GM21515 (cell line): ENCODE measurements around the gene SRRD.
"Not testable (repeated sequence)": the region's sequence is repeated elsewhere in the genome, so short reads cannot be mapped to it uniquely, and the experiment has no call there.

Experiments
- ATAC-seq: cut with Tn5 transposase; IDR thresholded peaks from one replicate; pipeline ENCODE4 v1.9.1; 2021; ENCODE audit not compliant: unreplicated experiment

The SRRD gene

DNA sequence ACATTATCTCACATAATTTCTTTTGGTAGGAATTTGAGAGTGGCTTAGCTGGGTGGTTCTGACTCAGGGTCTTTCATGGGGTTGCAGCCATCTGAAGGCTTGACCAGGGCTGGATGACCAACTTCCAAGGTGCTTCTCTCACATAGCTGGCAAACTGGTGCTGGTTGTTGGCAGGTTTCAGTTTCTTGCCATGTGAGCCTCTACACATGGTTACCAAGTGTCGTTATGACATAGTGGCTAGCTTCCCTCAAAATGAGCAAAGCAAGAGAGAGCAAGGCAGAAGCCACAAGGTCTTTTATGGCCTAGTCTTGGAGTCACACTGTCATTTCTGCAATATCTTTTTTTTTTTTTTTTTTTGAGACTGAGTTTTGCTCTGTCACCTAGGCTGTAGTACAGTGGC lies 32.8 kb downstream of the SRRD start:
- no peak for ATAC-seq

- no peak for ATAC-seq
Measured at GRCh38 chr22:26517429-26517828, 33.8 kb downstream of the SRRD start.

DNA sequence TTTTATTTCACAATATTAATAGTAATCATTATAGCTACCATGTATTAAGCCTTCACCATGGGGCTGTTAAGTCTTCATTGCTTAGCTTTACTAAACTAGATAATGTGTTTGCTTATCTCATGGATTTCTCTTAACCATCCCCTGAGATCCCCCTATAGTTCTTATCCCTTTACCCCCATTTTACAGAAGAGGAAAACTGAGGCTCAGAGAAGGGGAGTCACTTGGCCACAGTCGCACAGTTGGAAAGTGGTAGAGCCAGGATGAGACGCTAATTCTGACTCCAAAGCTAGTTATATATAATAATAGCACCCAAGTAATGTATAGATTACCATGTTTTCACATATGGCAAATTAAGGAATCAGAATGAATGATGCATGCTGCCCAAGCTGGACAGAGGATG lies 38.3 kb downstream of the SRRD start:
- ATAC-seq: no peak

- ATAC-seq: no peak
Measured at GRCh38 chr22:26522592-26522991, 38.9 kb downstream of the SRRD start.

DNA sequence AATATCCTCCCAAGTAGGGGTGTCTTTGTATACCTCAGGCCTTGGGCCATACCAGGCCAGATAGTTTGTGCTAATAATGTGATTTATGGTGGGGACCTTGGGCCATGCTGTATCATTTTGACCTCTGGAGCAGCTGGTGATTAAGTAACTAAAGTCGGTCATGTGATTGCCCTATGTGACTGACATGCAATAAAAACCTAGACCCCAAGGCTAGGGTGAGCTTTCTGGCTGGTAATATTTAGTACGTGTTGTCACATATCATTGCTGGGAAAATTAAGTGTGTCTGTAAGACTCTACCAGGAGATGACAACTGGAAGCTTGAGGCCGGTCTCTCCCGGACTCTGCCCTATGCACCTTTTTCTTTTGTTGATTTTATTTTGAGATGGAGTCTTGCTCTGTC lies 41.2 kb downstream of the SRRD start:
- no peak for ATAC-seq

GRCh38 chr22:26525946-26526564 lies 42.4 kb downstream of the SRRD start:
- ATAC-seq: no peak

- no peak for ATAC-seq
Measured at GRCh38 chr22:26527167-26527566, 43.5 kb downstream of the SRRD start.

DNA sequence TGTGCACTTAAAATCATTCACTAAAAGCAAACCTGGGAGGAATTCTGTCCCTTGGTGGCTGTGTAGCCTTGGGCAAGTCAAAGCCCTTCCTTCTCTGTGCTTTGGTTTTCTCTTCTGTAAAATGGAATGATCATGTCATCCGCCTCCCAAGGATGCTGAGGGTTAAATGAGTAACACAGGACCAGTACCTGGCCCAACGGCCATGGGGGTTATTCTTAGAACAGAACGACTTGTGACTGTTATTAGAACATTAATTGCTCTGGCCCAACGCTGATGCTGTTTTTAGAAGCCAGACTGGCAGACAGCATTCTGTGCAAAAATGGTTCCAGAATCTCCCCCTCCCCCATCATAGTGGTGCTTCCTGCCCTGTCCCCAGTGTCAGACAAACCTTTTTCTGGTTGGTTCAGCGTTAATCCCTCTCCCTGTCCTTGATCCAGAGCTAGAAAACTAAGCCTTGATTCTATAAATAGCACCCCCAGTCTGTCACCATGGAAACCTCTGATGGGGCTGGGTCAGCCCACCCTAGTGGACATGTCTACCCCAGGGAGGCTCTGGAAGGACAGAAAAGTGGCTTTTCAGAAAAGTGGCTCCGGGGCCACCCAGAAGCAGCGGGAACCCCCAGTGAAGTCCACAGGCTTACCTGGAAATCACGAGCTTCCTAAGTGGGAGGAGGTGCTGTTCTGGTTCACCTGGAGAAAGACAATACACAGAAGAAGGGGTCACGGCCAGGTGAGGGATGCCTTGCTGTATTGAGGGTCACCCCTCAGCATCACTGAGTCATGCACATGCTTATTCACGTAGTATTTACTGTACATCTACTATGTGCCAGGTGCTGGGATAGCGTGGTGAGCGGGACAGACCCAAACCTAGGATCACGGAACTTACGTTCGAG lies 44.1 kb downstream of the SRRD start:
- ATAC-seq: no peak

DNA sequence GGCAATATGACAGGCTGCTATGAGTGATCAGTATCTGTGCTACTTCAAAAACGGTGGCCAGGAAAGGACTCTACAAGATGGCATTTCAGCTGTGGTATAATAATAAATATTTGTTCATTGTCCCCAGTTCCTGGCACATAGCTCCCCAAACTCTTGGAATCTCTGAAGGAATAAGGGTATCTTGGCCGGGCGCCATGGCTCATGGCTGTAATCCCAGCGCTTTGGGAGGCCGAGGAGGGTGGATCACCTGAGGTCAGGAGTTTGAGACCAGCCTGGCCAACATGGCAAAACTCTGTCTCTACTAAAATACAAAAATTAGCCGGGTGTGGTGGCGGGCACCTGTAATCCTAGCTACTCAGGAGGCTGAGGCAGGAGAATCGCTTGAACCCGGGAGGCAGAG lies 44.8 kb downstream of the SRRD start:
- ATAC-seq: not testable (repeated sequence)

DNA sequence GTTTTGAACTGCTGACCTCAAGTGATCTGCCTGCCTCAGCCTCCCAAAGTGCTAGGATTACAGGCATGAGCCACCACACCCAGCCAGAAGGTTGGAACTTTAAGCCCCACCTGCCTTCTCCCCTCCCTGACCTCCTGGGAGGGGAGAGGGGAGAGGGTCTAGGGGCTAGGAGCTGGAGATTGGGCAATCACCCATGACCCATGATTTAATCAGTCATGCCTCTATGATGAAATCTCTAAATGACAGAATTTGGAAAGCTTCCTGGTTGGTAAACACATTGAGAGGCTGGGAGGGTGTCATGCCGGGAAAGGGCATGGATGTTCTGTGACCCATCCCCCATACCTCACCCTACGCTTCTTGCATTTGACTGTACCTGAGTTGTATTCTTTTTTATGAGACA lies 45.7 kb downstream of the SRRD start:
- no peak for ATAC-seq

- ATAC-seq: no peak
Measured at GRCh38 chr22:26534171-26534855, 50.6 kb downstream of the SRRD start.

DNA sequence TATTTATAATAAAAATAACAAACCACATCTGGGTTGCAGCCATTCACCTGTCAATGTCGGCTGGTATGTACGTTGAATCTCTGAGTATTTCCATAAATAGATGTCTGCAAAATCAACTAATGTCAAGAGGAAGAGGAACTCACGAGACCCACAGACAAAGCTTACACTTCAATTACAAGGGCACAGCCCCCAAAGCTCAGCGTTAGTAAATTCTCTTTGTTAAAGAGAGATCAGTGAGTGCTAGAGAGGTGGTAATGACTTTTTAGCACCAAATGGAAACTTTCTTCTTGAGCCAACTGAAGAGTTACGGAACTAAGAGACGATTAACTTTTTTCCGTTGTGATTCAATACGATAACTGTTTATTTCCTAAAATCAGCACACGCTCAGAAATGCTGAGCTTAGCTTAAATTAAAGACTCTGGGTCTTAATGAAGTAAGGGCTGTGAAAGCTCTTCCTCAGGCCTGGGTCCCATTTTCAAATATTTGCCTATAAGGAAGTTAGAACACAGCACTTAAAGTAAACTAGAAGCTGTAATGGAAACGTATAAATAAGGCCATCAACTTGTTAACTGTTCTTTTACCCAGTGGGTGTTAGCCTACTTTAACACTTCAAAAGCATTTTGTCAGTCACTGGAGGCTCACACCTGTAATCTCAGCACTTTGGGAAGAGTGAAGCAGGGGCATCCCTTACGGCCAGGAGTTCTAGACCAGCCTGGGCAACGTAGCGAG lies 51.4 kb downstream of the SRRD start:
- ATAC-seq: no peak

DNA sequence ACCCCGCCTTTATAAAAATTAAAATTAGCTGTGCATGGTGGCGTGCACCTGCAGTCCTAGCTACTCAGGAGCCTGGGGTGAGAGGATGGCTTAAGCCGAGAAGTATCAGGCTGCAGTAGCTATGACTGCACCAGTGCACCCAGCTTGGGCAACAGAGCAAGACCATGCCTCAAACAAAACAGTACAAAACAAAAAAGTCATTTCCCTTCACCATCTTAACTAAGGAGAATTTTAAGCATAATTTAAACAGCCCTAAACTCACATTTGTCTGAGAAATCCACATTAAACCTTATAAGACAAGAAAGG lies 51.9 kb downstream of the SRRD start:
- no peak for ATAC-seq

GRCh38 chr22:26536056-26536761 lies 52.5 kb downstream of the SRRD start:
- ATAC-seq: no peak

DNA sequence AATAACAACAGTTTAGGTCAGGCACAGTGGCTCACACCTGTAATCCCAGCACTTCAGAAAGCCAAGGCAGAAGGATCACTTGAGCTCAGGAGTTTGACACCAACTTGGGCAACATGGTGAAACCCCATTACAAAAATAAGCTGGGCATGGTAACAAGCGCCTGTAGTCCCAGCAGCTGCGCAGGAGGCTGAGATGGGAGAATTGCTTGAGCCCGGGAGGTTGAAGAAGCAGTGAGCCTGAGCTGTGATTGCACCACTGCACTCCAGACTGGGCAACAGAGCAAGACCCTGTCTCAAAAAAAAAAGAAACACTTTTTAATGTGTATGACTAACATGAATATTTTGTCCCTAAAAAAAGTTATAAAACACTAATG lies 53.1 kb downstream of the SRRD start:
- no peak for ATAC-seq

GRCh38 chr22:26540119-26540518 lies 56.4 kb downstream of the SRRD start:
- no peak for ATAC-seq

DNA sequence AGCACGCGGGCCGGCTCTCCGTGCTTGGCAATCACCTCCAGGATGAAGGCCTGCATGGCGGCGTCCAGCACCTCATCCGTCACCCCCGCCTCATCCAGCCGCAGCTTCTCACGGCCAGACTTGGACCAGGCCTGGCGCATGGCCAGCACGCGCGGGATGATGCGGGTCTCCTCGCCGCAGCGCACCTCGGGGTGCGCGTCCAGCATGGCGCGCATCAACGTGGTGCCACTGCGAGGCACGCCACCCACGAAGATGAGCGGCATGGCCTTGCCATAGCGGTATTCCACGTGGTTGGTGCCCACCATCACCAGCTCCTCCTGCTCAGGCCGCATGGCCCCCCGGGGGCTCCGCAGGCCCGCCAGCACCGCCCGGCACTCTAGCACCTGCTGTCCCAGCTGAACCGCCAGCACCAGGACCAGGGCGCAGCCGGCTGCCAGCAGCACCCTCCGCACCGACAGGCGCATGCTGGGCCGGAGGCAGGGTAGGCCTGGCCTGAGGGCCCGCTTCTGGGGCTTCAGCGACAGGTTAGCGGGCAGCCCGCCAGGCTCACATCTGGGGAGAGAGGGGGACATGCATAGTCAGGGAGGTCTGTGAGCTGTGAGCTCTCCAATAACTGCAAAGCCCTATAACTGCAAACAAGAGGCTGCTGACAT lies 57.6 kb downstream of the SRRD start:
- ATAC-seq: no peak

DNA sequence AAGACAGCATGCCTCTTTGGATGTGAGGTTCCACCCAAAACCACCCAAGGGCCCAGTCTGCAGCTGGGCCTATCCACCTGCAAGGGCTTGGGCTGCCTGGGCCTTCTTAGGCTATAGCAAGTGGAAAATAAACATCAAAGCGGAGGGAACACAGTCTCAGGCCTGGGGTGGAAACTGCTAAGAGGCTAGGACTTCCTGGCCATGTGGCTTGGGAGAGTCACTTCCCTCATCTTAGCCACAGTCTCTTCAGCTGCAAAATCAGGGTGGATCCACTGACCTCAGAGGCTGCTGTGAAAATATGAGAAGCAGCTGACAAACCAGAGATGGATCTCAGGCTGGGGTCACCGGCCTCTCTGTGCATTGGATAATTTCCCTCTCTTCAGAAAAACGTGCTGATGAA lies 59.2 kb downstream of the SRRD start:
- no peak for ATAC-seq
